ENCODE results near the gene ASAH2. TPM values are rescaled to one million over a fixed set of nuclear protein-coding genes. Genes with fewer than 3 reads are reported as not detected.

ASAH2 gene
- total and polyA plus RNA-seq, 2 donors from 2014 or later: 0.45 to 1.3 TPM

DNA sequence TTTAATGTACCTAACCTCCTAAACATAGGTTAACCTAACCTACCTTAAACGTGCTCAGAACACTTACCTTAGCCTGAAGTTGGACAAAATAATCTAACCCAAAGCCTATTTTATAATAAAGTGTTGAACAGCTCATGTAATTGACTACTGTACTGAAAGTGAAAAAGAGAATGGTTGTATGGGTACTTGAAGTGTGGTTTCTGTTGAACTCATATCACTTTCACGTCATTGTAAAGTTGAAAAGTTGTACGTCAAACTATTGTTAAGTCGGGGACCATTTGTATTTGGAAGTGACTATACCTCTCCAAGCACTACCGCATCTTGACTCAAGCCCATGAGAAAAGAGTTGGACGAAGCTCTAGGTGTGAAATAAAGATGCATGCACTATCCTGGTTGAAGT, 37.9 kb upstream of the ASAH2 start:
- intact Hi-C loops (cut with DNase I): no loop called here
- Histone ChIP-seq H3K36me3 (ENCODE audit: control insufficient read depth in 2 of 3, insufficient read depth in 3 of 3, low read length in 3 of 3) (no peaks in the 10 kb centered on the region), H3K4me1 (ENCODE audit: control insufficient read depth in 2 of 3, insufficient read depth in 2 of 3, low read depth in 1 of 3, low read length in 3 of 3) (no peaks in the 10 kb centered on the region), H3K27ac (ENCODE audit: low read depth in 2 of 2, low read length in 2 of 2) (no peak overlapping the region), H3K4me3 (ENCODE audit: low read length in 3 of 3) (no peak overlapping the region), H3K27me3 (ENCODE audit: control insufficient read depth, insufficient read depth, low read length) (no peaks in the 10 kb centered on the region), H3K9me3 (ENCODE audit: control insufficient read depth in 2 of 3, insufficient read depth in 1 of 3, low read length in 3 of 3) (no peaks in the 10 kb centered on the region), H3K9ac (ENCODE audit: low read length in 3 of 3) (no peak overlapping the region)
- no peak for DNase-seq
- TF ChIP-seq, protein P1, sequence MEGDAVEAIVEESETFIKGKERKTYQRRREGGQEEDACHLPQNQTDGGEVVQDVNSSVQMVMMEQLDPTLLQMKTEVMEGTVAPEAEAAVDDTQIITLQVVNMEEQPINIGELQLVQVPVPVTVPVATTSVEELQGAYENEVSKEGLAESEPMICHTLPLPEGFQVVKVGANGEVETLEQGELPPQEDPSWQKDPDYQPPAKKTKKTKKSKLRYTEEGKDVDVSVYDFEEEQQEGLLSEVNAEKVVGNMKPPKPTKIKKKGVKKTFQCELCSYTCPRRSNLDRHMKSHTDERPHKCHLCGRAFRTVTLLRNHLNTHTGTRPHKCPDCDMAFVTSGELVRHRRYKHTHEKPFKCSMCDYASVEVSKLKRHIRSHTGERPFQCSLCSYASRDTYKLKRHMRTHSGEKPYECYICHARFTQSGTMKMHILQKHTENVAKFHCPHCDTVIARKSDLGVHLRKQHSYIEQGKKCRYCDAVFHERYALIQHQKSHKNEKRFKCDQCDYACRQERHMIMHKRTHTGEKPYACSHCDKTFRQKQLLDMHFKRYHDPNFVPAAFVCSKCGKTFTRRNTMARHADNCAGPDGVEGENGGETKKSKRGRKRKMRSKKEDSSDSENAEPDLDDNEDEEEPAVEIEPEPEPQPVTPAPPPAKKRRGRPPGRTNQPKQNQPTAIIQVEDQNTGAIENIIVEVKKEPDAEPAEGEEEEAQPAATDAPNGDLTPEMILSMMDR (IDR thresholded peaks at IDR 0.05; ENCODE audit: borderline replicate concordance, extremely low read depth, insufficient read depth): no peak
- FAIRE-seq: no peak

DNA sequence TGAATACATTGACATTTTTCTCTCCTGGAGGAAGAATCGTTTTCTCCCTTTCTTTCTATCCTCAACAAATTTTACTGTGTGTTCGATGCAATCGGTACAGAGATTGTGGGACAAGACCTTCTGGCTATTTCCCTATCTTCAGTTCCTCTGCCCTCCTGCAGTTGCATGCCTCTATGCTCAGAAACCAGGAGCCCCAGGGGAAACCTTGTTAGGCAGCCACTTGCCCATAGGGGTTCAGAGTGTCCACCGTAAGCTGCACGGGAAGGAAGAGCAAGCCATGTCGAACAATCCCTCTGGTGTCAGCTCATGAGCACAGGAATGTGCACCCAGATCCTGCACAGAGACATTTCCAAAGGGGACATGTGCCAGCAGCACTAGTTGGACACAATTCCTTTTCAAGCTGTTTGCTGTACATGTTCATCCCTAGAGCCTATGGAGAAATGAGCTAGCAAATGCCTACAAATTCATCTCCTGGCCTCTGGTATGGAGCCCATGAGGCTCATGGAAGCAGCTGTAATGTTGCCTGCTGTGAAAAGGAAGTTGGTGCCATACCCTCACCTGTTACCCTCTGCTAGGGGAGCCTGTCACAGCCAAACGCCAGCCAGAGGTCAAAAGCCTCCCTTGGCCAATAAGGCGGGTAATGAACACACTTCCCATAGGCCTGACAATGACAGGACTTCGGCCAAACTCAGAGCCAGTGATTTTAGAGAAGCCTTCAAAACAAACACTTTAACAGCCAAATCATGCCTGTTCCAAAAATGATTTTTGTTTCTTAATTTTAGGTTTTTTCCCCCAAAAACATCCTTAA, 35.9 kb upstream of the ASAH2 start:
- Histone ChIP-seq H3K27me3 (ENCODE audit: control insufficient read depth, insufficient read depth, low read length) (no peaks in the 10 kb centered on the region), H3K4me3 (ENCODE audit: low read length in 3 of 3) (no peak overlapping the region), H3K9me3 (ENCODE audit: control insufficient read depth in 2 of 3, insufficient read depth in 1 of 3, low read length in 3 of 3) (no peaks in the 10 kb centered on the region), H3K36me3 (ENCODE audit: control insufficient read depth in 2 of 3, insufficient read depth in 3 of 3, low read length in 3 of 3) (no peaks in the 10 kb centered on the region), H3K27ac (ENCODE audit: low read depth in 2 of 2, low read length in 2 of 2) (no peak overlapping the region), H3K9ac (ENCODE audit: low read length in 3 of 3) (no peak overlapping the region), H3K4me1 (ENCODE audit: control insufficient read depth in 2 of 3, insufficient read depth in 2 of 3, low read depth in 1 of 3, low read length in 3 of 3) (no peaks in the 10 kb centered on the region)
- intact Hi-C loops (cut with DNase I): no loop called here
- DNase-seq (no peak), FAIRE-seq (no peak)
- TF ChIP-seq, protein P1 (IDR thresholded peaks at IDR 0.05; ENCODE audit: borderline replicate concordance, extremely low read depth, insufficient read depth): no peak

DNA sequence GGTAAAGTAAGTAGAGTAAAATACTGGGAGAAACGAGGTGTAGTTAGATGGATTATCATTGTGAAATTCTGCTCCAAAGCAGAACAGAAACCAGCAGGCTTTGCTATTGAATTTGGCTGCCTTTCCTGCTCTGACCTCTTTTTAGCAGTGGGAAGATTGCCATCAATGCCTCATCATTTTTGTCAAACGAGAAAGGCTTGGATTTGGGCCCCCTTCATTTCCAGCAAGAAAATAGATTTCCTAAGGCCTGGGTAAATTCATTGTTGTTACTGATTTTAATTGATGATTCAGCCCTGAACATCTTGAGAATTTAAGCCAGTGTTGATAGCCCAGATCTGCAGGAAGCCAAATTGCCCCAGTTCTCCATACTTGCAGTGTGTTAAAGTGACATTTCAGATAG, 35.2 kb upstream of the ASAH2 start:
- no peaks in the 10 kb centered on the region for H3K27me3 ChIP-seq (ENCODE audit: control insufficient read depth, insufficient read depth, low read length)

More for the DNA sequence above, 35.2 kb upstream of the ASAH2 start:
- Histone ChIP-seq H3K27ac (ENCODE audit: low read depth in 2 of 2, low read length in 2 of 2) (no peak overlapping the region), H3K4me1 (ENCODE audit: control insufficient read depth in 2 of 3, insufficient read depth in 2 of 3, low read depth in 1 of 3, low read length in 3 of 3) (no peaks in the 10 kb centered on the region), H3K9ac (ENCODE audit: low read length in 3 of 3) (no peak overlapping the region), H3K9me3 (ENCODE audit: control insufficient read depth in 2 of 3, insufficient read depth in 1 of 3, low read length in 3 of 3) (no peaks in the 10 kb centered on the region), H3K36me3 (ENCODE audit: control insufficient read depth in 2 of 3, insufficient read depth in 3 of 3, low read length in 3 of 3) (no peaks in the 10 kb centered on the region), H3K4me3 (ENCODE audit: low read length in 3 of 3) (no peak overlapping the region)
- no peak for FAIRE-seq
- intact Hi-C loops (cut with DNase I): no loop called here
- TF ChIP-seq, protein P1 (IDR thresholded peaks at IDR 0.05; ENCODE audit: borderline replicate concordance, extremely low read depth, insufficient read depth): no peak
- peak in 1 of 5 donors; percentile 3 for DNase-seq

Data from kidney (tissue), 14 donors.